ENCODE measurements around the gene MAP2K4.
"Not testable (repeated sequence)": the region's sequence is repeated elsewhere in the genome, so short reads cannot be mapped to it uniquely, and the experiment has no call there.

The MAP2K4 gene

DNA sequence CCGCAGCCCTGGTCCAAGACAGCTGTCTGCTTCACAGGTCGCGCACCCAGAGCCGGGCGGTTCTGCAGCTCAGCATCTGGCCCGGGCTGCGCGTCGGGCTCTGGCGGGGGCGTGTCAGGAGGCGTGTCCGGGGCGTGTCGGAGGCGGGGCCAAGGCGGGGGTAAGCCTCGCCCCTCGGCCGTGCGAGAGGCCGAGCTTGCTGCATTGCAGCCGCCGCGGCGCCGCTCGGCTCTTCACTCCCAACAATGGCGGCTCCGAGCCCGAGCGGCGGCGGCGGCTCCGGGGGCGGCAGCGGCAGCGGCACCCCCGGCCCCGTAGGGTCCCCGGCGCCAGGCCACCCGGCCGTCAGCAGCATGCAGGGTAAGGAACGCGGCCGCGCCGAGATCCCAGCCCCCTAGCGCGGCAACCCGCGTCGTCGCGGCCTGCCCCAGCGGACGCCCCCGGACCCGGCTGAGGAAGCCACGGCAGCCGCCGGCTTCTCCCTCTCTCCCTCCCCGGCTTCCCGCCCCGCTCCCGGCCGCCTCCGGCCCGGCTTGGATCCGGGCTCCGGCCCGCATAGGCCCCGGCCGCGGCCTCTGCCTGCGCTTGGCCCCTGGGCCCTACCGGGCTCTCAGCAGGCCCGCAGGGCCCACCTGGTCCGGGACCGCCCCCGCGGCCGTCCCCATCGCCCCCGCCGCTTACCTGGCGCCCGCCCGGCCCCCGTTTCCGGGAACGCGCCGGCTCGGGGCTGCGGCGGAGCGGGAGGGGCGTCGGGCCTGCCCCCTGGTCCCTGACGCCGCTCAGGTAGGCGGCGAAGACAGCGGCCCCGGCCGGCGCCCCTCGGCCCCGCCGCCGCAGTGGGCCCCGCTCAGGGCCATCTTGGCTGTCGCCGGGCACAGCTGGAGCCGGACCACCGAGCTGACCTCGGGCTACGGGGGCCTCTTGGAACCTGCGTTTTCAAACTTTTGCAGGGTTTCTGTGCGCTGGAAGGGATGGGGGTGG, at the start of gene MAP2K4:
Gene MAP2K4 (plus strand): TSS at position 236 of the 981 bp plus-strand sequence. CDS start 10 bp downstream, at position 246.
- peak; percentile 58 for DNase-seq (ENCODE audit: low read depth)

DNA sequence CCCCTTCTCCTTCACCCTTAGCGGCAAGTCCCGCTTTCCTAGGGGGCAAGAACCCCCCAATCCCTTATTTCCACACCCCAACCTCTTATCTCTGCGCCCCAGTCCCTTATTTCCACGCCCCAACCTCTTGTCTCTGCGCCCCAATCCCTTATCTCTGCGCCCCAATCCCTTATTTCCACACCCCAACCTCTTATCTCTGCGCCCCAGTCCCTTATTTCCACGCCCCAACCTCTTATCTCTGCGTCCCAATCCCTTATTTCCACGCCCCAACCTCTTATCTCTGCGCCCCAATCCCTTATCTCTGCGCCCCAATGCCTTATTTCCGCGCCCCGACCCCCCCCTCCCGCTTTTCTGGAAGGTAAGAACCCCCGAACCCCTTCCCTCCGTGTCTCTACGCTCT, 47.9 kb upstream of the MAP2K4 start:
- not testable (repeated sequence) for DNase-seq (ENCODE audit: low read depth)

DNA sequence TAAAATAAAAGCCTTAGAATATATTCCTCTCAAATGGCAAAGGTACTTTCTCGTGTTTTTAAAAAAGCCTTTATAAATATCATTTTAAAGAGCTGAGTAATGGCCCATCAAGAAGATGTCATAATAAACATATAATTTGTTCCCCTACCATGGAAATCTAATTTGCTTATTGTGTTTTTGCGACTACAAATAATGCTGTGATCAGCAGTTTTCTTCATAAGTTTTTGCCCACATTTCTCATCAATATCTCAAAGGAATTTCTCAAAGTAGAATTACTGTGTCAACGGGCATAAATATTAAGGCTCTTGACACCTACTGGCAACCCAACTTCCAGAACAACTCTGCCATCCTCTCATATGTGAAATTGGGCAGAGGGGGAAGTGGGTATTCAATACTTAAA, 40.9 kb upstream of the MAP2K4 start:
- DNase-seq (ENCODE audit: low read depth), result no peak

DNA sequence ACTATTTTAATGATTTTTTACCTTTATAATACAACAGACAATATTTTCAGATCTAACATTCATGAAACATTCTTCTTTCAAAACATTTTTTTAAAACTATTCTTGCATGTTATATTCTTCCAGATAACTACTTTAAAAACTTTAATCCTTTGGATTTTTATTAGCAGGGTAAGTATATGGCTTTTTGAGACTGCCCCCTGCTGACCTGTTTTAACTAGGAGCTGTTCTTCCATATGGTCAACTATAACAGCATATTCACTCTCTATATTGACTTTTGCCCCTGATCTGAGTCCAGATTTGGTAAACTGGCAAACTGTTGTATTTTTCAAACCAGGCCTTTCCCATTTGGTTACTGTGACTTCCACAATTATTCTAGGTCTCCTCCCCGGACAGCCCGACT, 39.9 kb upstream of the MAP2K4 start:
- DNase-seq (ENCODE audit: low read depth), result no peak

DNA sequence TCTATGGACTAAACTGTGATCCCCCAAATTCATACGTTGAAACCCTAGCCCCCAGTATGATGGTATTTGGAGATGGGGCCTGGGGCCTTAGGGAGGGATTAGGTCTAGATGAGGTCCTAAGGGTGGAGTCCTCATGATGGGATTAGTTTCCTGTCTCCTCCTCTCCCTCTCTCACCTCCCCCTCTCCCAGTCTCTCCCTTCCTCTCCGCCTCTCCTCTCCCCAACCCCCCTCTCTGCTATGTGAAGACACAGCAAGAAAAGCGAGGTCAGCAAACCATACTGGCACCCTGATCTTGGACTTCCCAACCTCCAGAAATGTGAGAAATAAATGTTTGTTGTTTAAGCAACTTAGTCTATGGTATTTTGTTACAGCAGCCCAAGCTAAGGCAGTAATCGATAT, 38.8 kb upstream of the MAP2K4 start:
- no peak for DNase-seq (ENCODE audit: low read depth)

DNA sequence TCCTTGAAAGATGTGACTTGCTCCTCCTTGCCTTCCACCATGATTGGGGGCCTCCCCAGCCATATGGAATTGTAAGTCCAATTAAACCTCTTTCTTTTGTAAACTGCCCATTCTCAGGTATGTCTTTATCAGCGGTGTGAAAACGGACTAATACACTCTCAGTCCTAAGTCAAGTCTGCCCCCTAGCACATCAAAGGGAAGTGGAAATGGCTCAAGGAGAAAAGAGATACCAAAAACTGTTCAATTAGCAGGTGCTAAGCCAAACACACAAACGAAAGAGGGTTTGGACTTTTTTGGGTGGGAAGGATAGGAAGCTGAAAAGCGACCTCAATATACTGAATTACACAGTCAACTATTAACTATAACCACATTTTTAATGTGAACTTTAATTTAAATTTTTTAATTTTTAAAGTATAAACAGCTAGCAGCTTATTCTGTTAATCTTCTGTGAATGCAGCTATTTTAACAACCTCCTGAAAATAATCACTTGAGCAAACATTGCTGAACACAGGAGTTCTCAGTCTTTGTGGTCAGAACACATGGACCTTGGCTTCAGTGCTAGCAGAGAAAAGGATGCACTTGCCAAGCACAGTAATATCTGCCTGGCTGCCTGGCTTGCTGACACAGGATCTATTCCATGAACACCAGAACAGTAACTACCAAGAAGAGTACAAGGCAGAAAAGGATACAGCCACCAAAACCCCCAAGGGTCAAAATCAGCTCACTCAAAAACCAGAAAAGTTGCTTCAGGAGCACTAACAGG, 34.3 kb upstream of the MAP2K4 start:
- no peak for DNase-seq (ENCODE audit: low read depth)

DNA sequence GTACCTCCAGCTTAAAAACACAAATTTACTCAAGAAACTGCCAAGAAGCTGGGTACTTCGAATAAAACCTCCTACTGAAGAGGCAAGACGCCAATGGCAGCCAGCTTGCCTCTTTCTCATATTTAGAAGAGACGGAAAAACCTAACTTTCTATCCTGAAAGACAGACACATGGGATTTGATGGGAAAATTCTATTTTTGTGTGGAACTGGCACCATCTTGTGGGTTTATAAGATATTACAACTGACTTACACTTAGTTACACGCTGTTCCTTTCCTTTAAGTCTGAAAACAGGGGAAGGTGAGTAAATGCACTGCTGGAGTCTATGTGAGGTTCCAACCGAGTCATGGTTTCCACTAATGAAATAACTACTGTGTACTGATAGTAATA, 33.7 kb upstream of the MAP2K4 start:
- DNase-seq (ENCODE audit: low read depth), result peak; percentile 15

DNA sequence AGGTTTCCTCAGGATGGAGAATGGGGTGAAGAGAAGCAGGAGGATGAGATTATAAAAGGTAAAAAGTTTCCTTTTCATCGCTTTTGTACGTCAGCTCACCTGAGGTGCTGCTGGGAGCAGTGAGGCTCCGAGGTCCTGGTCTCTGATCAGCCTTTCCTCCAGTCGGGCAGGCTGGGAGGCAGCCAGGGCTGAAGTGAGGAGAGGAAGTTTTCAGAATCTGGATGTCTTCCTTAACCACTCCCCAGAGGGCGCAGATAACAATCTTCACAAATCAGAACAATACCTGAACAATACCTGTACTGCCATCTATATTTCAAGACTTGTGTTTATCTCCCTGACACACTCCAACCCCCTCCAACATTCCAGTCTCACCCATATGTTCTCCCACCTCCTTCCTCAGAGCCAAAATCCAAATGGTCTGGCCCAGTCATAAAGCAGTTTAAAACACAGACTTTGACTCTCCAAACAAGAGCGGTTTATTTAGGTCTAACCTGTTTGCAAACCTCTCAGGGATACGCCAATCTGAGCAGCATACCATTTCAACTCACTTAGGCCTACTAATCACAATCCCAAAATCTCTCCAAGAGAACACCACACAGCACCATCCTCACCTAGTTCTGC, 30.2 kb upstream of the MAP2K4 start:
- no peak for DNase-seq (ENCODE audit: low read depth)

DNA sequence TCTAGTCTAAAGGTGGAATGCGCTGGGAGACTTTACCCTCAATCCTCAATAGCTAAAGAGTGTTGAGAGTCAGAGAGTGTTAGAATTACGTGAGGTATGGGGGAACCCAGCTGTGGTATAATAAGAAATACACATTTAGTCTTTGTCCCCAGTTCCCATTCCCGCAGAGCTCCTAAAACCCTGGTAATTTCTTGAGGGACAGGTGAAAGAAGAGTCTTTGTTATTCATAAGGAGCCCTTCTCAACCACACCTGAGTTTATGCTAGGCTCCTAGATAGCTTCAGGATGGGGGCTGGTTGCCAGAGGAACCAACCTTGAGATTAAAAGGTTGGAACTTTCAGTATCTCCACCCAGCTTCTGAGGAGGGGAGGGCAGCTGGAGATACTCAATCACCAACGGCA, 29.2 kb upstream of the MAP2K4 start:
- no peak for DNase-seq (ENCODE audit: low read depth)

DNA sequence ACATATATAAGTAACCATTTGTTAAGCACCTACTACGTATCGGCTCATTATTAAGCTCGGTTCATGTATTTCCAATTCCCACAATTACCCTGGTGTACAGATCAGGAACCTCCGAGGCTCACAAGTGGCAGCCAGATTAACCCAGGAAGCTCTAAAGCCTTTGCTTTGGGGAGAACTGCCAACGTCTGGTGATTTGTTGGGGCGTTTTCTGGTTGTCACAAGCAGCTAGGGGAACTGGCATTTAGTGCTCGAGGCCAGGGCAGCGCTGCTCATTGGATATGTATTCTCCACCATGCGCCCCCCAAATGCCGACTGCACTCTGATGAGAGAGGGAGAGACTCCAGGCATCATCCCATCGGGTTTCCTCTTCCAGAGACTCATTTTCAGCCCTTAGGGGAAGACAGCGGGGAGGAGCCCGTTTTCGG, 23.9 kb upstream of the MAP2K4 start:
- peak; percentile 47 for DNase-seq (ENCODE audit: low read depth)

DNA sequence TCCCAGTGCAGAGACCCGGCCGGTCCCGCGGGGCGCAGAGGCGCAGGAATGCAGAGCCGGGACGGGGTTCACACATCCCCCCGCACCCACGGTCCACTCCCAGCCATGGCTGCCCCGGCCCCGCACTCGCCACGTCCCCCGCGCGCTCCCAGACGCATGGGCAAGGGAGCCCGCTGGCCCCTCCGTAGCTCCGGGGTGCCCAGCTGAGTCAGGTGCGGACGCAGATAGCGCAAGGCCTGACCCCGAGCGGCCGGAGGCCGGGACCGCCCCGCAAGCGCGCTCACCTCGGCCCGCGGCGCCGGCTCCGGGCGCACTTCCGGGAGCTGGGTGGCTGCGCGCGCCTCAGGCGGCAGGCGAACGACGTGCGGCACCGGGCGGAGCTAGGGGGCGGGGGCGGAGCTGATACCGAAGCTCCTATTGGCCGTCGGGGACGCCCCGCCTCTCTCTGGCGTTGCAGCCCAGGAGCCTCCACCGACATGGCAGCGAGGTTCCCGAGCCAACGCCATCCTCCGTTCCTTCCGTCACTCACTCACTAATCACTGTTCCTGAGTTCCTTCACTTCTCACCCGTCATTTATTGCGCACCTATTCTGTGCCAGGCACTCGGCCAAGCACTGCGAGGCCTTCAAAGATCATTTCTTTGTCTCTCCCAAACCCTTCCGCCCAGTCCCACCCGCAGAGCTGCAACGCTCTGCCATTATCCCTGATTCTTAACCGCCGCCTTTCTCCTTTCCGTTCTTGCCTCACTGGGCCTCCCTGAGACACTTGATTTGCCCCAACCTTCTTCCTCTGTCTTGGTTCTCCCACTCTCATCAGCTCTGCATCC, 23.3 kb upstream of the MAP2K4 start, which contains the start of gene ZNF18:
Gene ZNF18 (minus strand): TSS at position 329 of the 825 bp plus-strand sequence. CDS start 4,646 bp downstream, outside the sequence.
- DNase-seq (ENCODE audit: low read depth), result peak; percentile 70

DNA sequence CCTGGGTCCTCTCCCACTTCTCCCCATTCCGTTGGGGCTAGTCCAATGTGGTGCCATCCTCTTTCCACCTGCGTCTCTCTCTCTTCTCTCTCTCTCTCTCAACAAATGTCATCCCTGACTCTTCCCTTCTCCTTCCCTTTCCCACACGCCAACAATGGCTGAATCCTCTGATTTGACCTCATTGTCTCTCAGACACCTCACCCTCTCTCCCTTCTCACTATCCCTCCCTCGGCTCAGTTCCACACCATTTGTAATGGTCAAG, 22.8 kb upstream of the MAP2K4 start:
- DNase-seq (ENCODE audit: low read depth), result no peak

DNA sequence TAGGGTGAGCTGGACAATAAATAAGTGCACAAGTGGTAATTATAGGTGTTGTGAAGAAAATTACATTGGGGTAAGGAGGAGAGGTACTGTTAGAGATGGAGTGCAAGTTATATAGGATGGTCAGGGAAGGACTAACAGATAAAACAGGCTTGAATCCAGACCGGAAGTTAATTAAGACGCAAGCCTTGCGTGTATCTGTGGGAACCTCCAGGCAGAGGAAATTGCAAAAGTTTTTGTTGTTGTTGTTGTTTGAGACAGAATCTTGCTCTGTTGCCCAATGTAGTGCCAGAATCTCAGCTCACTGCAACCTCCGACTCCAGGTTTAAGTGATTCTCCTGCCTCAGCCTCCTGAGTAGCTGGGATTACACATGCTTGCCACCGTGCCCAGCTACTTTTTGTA, 21.0 kb upstream of the MAP2K4 start:
- no peak for DNase-seq (ENCODE audit: low read depth)

DNA sequence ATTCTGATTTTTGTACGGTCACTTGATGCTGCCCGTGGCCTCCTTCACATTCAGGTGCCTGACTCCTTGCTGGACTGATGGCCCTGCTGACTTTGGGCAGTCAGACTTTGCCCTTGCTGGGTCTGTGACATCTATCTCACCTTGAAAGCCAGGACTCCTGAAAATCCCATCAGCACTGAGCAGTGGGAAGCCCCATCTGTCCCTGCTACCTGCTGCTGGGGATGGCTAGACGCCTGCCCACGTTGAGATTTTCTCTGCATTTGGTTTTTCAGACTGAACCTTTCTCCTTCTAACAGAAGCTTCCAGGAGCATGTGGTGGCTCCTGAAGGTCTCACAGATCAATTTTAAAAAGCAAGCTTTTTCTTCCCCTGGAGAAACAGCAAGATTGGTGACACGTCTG, 13.2 kb upstream of the MAP2K4 start:
- no peak for DNase-seq (ENCODE audit: low read depth)

DNA sequence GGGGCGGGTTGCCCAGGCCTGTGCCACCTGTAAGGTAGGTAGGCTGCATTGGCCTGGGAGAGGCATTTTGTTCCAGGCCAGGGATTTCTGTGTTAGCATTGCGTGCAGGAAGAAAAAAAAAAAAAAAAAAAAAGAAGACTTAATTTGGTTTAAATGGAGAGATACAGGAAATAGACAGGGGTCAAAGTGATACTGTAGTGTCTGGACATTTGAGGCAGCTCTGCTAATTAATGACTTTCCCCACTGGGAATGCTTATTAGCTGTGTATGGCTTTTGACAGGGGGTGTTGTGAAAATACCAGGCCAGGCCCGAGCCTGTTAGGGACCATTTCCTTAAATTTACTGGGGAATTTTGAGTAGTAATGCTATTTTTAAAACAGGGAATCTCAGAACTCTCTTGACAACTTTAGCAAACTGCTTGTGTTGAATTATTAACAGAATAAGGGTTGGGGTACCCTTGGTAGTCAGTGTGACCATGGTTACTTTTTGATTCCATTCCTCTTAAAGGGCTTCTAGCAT, 1.0 kb downstream of the MAP2K4 start:
- DNase-seq (ENCODE audit: low read depth), result no peak

DNA sequence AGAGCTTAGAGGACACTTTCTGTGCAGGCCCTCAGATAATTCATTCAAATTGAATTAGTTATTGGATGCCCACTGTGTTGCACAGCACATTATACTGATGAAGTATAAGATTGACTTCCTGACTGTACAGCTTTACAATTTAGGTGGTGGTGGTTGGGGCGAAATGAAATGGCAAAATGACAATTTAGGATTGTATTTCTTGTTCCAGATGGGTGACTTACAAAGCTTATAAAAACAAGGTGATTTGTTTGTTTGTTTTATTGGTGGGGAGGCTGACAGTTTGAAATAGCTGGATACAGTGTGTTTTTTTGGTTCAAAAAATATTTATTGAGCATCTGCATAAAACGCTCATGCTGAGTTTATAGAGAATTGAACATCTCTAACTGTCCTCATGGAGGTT, 1.6 kb downstream of the MAP2K4 start:
- no peak for DNase-seq (ENCODE audit: low read depth)

DNA sequence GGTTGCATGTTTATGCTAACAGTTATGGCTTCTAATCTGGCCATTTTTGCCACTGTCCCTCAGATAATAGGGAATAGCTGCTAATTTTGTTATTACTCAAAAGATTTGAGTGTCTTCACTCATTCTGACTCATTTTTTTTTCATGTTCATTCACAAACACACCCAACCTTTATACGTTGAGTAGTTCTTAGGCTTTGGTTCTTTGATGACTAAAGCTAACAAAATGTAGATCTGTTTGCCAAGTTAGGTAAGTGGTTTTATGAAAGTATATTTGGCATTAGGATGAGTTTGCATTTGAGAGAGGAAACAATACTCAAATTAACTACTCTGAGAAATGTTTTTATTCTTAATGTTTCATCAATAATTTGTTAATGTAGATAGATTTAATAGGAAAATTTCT, 3.6 kb downstream of the MAP2K4 start:
- DNase-seq (ENCODE audit: low read depth), result no peak

DNA sequence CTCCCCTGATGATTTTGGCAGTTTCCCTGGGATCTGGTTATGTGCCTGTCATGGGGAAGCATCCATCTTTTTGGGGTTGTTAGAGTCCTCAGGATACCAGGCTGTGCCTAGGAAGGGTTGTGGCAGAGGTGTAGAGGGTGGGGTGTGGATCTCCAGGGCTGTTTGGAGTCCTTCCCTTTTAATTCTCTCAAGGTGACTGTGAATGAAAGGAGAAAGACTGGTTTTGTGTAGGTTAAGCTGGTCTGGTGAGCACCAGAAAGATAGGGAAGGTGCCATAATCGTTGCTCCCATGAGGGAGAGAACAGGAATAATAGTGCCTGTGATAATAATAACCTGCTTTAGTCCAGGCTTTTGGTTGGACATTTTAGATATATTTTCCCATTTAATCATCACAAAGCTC, 7.0 kb downstream of the MAP2K4 start:
- no peak for DNase-seq (ENCODE audit: low read depth)

DNA sequence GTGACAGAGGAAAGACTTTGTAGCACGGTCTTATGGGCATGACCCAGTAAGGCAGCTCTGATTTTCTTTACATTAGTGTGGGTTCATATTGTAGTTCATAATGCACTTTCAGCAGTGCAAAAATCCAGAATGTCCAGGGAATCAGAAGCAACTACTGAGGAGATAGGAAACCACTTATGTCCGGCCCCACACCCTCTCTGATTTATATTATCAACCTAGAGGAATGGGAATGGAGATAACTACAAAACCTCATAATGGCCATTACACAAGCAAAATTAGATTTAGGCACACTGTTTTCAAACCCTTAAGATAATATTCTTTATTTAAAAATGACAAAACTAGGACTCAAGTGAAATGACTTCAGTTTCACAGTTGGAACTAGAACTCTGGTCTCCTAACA, 7.9 kb downstream of the MAP2K4 start:
- DNase-seq (ENCODE audit: low read depth), result no peak

DNA sequence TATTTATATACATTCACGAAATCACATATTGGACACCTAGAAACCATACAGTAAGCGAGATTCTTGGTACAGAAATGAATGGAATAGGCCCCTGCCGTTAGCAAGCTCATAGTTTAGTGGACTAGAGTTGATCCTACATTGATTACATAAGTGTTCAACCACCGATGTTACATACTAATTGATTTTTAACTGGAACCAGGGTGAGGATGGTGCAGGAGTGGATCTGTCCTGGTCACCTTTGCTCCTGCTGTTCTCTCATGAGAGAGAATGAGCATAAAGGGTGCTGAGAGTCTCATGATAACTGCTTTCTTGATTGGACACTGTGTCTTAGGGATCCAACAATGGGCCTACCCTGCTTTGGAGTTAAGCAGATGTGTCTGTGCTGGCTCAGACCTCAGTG, 13.9 kb downstream of the MAP2K4 start:
- DNase-seq (ENCODE audit: low read depth), result no peak

DNA sequence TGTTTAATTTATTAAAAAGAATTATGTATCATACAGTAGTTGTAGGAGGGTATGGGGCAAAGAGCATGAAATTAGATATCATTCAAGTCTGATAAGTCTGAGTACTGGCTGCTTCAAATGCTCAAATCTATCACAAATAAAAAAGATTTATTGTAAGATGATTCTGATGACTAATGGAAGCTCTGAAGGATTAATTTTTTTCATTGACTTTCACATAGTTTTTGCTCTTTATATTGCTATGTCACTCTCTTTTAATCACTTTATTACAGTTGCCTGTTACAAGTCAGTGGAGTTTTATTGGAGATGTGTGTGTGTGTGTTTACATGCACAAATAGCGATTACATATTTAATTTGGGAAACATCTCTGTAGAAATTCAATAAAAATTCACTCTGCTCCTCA, 15.0 kb downstream of the MAP2K4 start:
- DNase-seq (ENCODE audit: low read depth), result no peak

DNA sequence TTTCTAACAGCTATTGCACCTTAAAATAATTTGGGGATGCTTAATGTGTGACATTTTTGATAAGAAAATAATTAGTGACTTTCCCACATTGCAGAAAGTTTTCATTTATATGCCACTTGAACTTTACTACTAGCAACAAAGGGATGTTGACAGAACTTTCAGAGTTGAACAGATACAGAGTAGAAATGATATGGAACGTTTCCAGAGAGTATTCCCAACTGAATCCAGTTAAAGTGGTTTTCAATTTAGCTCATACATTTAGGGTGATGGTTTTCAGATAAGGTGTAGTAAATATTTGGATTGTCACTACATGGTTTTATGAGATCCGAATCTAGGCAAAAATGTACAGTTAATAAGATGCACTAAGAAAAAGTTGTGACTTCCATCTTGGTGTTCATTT, 17.3 kb downstream of the MAP2K4 start:
- no peak for DNase-seq (ENCODE audit: low read depth)
